ENCODE results near the gene HOXB2.
"Not testable (repeated sequence)": the region's sequence is repeated elsewhere in the genome, so short reads cannot be mapped to it uniquely, and the experiment has no call there.

HOXB2 gene

DNA sequence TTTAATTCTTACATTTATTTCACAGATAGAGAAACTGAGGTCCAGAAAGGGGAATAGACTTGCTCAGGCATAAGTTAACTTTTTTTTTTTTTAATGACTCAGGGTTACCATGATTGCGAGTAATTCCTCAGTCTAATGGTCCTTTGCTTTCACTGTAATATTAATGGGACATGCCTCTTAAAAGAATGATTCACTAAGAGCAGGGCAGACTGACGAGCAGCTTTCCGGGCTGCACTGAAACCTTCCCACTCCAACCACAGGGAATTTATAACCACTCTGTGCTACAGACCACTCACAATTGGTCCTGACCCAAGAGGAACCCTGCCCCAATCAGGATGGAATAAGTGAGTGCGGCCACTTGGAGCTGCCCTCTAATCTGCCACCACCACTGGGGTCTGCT is 5.7 kb downstream of the HOXB2 start:
- DNase-seq = no peak

DNA sequence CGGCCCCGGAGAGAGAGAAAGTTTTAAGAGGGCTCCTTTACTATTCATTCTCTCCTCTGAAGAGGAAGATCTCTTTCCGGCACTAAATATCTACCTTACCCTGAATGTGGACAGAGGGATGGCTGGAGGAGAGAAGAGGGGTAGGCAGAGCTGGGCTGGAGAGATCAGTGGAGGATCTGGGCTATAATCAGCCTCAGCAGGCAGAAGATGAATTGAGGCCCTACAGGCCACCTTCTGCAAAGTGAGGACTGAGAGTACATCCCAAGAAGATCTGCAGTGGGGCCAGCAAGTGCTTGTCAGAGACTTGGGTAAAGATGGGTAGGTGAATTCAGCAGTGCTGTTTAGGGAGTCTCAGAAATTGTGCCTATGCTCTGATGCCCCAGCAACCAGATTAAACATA is 7.6 kb downstream of the HOXB2 start:
- no peak for DNase-seq

DNA sequence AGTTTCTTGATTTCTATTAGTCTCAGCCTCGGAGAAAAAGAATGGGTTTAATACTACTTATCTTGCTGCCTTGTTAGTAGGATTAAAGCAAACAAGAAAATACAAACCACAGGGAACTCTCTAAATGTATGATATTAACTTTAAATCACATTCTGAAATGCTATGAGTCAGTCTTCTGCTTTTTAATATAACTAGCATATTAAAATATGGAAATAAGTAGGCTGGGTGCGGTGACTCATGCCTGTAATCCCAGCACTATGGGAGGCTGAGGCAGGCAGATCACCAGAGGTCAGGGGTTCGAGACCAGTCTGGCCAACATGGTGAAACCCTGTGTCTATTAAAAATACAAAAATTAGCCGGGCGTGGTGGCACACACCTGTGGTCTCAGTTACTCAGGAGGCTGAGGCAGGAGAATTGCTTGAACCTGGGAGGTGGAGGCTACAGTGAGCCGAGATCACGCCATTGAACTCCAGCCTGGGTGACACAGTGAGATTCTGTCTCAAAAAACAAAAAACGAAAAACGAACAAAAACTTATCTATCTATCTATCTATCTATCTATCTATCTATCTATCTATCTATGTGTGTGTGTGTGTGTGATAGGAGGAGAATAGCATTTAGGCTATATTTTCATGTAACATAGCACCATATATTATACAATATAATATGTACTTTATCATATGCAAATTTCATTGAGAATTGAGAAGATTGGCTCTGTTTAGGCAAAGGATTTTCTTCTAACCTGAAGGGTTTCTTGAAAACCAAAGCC is 8.9 kb downstream of the HOXB2 start:
- not testable (repeated sequence) for DNase-seq

DNA sequence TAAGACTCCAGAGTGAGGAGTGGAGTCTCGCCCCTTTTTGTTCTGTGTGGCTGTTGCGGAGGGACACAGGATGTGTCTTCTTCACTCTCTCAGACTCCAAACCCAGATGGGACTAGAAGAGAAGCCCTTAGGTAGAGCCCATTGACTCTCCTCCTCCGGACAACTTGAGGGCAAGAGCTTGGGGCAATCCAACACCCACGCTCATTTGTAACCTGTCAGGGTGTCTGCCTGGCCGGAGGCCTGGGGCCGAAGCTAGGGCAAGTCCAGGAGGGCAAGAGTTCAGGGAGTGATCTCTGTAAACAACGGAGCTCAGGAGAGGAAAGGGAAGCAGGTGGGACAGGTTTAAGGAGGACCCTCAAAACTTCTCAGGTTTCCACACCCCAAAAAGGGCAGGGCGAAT is 12.6 kb downstream of the HOXB2 start:
- DNase-seq = no peak

DNA sequence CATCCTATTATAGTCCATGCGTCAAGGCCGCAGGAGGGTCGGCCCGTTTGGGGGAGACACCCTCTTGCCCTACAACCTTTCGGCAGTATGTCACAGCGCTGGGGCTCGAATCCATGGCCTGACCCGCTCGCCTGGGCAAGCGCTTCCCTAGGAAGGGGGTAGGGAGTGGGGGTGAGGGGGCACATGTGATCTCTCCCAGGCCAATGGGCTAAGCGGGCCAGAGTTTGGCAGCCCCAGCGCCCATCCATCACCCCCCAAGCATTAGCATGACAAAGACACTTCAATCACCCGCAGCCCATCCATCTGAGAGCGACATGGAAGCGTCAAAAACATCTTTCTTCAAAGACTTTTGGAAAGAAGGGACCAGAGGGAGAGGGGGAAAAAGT is 14.0 kb downstream of the HOXB2 start, which contains the start of gene HOXB1:
HOXB1 (minus strand) TSS at position 125 of the 386 bp plus-strand sequence; CDS start at position 18, 107 bp downstream.
- no peak for DNase-seq

DNA sequence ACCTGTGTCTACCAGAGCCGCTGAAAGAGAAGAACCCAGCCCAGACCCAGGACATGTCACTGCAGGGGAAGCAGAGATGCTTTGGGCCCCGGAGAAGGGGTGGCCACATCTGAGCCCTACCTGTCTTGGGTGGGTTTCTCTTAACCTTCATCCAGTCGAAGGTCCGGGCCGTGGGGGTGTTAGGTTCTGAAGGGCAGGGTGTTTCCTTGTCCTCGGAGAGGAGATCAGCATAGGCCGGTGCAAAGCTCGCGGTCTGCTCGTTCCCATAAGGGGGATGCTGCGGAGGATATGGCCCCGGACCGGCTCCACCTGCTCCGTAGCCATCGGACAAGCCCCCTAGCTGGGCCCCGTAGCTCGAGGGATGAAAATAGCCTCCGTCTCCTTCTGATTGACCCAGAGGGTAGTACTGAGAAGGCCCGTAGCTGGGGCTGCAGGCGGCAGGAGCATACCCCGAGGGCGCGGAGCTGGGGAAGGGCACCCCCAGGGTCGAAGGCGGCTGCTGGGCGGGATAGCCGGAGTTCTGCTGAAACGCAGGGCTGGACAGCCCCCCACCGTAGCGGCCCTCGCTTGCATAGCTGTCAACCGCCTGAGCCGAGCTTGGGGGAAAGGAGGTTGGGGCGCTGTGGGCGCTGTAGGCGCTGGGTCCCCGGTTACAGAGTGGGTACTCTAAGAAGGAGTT is 14.6 kb downstream of the HOXB2 start:
- DNase-seq = no peak

DNA sequence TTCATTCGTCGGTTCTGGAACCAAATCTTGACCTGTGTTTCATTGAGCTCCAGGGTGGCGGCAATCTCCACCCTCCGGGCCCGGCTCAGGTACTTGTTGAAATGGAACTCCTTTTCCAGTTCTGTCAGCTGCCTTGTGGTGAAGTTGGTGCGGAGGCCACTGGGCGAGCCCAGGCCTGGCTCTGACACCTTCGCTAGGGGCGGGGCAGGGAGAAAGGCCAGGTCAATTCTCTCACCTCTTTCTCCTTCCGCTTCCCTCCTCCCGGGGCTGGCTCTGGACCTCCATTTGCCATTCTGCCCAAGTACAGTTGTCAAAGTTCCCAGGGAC is 15.3 kb downstream of the HOXB2 start:
- no peak for DNase-seq

DNA sequence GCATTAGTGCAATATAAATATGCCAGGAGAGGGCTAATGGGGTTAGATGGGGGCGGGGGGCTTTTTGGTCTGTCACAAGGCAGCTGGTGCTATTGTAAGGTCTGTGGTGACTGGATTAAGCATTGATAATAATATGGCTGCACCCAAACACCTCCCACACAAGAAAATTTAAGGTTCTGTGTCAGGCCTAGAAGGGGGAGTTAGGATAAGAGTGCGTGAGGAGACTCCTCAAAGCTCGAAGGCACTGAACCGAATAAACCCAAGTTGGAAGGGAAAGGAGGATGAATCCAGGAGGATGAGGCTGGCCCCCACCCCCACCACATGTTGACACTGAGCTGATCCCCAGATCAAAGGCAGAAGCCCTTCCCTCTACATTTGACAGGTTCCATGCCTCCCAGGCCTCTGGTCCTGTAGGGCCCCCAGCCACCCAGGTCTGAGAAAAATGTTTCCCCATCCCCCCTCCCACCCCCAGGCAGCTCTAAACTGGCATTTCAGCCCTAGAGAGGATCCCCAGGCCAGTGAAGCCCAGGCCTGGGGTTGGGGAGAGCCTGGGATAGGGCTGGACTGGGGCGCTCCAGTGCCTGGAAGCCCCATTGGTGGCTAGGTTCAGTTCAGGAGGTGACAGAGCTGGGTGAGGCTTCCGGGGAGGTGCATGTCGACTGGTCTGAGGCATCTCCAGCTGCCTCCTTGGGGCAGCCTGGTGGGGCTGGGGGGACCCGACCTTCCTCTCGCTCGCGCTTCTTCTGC is 15.8 kb downstream of the HOXB2 start:
- DNase-seq = no peak

DNA sequence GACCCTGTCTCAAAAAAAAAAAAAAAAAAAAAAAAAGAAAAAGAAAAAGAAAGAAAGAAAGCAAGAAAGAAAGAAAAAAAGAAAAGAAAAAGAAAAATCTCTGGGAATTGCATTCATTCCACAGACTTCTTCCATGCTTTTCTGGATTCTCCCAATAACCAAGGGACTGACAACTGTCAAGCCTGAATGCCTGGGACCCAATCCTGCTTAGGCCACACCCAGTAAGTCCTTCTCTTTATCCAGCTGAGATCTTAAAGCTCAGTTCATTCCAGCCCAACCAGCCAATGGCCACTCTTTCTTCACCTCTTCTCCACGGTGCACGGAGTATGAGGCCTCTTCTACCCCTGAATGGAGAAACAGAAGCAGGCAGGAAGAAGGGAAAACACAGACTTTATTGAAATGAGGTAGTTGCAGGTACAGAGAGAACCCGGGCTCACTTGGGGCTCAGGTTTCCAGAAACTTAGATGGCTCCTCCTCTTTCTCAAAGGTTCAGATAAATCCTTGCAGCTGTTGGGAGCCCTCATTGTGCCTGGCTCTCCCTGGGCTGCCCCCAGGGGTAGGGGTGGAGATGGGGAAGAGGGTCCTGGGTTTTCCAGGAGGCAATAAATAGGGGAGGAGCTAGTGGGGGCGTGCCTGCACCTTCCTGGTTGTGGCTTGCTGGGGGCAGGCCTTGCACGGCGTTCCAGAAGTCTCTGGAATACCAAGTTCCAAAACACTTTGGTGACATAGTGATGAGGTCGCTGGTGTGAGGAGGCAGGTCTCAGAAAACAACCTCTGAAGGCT is 16.6 kb downstream of the HOXB2 start:
- DNase-seq = no peak

DNA sequence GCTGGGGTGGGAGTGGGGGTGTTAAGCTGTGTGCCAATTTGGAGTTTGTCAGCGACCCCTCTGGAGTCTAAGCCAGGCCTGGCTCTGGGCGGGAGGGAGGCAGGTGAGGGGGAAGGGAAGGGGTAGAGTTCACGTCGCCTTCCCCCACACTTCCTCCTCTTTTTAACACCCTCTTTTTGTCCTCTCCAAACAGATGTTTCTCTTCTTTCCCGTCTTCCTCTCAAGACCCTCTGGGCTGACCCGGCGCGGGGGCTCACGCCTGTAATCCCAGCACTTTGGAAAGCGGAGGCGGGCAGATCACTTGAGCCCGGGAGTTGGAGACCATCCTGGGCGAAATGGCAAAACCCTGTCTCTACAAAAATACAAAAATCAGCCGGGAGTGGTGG is 17.4 kb downstream of the HOXB2 start:
- DNase-seq = no peak

DNA sequence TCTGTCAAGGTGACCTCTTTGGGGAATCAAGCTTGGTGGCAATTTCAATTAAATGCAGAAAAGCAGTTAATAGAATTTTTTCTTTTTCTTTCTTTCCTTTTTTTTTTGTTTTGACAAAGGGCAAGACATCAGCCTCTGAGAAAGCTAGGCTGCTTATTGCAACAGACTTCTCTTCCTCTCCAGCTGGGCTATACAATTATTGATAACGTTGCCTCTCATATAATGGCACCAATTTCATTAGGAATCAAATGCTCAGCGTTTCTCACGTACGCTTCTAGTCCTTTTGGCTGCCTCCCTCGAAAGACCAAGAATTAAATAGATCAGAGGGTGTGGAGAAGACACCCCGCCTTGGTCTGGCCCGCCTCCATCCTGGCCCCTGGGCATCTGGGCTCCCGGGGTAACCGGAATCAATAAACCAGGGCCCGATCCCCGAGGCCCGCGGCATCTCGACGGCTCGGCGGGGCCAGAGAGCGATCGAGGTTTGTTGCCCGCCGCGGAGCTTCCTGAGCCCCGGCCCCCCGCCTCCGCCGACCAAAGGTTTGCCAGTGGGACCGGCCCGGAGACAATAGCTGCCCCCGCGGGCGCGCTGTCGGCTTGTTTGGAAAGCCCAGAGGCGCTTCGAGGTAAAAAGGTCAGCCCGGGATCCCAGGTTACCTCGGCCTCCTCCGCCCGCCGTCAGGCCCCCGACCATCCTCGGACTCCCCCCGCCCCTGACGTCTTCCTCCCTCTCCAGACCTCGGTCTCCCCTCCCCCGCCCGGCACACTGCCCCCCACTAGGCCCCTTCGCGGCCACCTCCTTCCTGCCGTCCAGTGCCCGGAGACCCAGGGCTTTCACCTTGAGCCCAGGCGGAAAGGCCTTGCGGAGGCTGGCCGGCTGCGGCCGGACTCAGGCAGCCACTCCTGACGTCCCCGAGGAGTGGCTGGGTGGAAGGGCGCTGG is 18.0 kb downstream of the HOXB2 start:
- no peak for DNase-seq

DNA sequence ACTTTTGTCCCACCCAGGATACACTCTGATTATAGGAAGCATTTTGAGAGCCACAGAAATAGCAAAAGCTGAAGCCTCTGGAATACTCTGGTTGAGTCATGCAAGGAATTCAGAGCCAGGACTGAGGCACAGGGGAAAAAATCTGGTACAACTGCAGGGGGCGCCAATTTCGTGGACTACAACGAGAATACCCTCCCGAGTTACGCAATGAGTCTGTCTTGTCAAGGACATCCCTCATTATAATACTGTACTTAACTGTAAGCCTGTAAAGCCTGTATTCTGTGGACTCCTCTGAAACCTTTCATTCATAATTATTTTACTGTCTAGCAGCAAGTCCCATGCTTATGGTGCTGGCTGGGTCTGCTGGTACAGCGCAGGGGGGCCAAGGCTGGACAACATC is 21.9 kb downstream of the HOXB2 start:
- no peak for DNase-seq

DNA sequence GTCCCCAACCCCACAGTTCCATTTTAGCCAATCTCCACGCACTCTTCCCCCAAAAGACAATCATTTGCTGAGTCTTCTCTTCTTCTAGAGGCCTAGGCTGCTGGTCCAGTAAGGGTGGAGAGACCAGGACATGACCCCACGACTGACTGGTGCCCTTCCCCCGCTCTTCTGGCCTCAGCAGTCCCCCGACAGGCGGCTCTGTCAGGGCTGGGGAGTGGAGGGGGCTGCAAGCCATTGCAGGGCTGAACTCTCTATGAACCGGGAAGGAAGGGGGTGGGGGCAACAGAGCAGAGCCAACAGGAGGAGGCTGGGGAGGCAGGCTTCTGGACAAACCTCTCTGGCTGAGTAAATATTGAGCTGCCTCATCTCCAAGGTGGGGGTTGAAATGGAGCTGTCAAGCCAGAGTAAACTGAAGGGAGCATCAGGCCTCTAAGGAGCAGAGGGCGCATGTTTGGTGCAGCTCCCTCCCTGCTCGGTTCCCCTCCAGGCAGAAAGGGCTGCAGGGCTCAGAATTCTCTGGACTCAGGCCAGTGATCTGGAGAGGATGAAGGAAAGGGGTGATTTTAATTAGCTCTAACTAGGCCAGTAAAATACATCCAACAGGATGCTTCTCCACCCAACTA is 22.8 kb downstream of the HOXB2 start:
- no peak for DNase-seq

DNA sequence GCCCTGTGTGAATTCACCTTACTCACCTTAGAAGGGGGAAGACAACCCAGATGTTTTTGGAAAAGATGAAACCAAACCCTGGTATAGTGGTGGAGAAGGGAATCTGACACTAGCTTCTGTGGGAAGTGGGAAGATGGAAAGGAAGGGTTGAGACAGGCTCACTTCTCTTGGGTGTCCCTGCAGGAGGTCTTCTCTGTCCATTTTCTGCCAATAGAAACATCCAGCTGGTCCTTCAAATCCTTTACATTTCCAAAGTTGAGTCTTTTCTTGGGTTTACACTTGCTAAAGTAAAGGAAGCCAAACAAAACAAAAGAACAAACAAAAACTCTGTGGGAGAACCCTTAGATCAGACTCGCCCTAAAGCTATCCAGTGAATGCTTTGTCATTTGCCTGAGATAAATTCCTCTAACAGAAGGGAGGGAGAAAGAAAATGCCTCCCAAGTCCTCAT is 24.3 kb downstream of the HOXB2 start:
- DNase-seq = no peak

DNA sequence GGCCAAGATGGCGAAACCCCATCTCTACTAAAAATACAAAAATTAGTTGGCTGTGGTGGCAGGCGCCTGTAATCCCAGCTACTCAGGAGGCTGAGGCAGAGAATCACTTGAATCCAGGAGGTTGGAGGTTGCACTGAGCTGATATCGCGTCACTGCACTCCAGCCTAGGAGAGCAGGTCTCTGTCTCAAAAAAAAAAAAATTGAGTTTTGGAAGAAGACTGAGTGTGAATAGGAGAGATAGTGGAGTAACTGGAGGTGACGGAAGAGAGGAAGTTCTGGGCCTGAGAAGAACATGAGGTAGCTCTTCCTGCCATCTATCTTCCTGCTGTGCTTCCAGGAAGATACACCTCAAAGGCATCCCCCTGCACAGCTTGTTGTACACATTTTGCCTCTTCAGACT is 25.5 kb downstream of the HOXB2 start:
- DNase-seq = no peak

DNA sequence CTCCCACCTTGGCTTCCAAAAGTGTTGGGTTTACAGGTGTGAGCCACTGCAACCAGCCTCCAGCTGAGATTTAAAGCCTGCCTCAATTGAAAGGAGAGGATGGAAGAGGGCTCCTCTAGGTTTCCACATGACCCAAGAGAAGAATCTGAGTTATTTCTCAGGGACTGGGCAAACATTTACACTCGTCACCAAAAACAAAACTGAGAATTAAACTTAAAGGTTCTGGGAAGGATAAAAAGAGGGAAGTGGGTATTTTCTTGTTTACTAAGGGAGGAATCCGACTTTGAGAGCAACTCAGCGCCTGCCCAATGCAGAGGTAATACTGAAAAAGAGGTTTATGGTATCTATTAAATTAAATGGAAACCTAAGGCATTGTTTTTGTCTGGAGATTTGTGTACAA is 27.4 kb downstream of the HOXB2 start:
- no peak for DNase-seq

DNA sequence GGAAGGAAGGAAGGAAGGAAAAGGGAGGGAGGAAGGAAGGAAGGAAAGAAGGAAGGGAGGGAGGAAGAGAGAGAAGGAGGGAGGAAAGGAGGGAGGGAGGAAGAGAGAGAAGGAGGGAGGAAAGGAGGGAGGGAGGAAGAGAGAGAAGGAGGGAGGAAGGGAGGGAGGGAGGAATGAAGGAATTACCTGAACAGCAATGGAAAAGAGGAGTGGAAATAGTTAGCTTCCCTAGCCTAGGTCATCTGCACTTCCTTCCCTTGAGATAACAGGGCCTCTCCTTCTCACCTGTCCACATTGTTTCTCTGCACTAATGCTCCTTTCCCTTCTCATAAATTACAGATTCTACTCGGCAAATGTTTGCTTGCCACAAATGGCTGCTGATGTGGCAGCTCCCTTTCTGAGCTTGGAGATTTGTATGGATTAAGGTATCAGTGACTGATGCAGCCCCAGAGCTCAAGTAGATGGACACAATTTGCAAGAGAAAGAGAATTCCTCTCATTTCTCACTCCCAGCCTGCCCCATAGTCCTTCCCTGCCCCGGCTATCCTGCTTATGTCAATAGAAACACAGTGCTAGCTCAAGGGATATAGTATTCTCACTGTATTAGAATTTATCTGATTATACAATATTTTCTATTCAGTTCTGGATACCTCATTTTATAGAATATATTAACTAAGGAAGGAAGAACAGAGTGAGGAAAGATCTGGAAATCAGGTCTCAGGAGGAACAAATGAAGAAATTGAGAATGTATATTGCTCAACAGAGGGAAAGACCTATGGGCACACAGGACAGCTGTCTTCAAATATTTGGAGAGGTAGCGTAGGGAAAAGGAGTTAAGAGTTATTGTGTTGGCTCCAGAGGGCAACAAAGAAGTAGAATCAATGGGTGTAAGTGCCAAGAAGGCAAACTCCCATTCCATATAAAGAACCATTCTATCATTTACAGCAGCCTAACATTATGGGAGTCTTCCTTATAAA is 28.7 kb downstream of the HOXB2 start:
- DNase-seq = no peak

DNA sequence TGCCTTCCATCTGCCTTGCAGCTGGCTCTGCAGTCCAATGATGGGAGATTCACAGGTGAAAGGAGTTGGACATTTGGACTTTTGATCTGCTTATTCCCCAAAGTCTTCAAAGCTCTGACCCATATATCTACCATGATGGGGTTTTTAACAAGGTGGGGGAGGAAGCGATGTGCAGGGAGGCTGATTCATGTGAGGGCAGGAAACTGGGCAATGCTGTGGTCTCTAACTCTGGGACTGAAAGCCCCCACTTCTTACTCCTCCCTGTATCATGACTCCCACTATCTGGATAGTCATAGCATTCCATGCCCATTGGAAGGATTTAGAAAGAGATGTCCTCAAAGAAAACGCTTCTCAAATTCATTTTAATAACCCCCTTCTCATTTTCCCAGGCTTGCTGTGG is 30.4 kb downstream of the HOXB2 start:
- DNase-seq = no peak

DNA sequence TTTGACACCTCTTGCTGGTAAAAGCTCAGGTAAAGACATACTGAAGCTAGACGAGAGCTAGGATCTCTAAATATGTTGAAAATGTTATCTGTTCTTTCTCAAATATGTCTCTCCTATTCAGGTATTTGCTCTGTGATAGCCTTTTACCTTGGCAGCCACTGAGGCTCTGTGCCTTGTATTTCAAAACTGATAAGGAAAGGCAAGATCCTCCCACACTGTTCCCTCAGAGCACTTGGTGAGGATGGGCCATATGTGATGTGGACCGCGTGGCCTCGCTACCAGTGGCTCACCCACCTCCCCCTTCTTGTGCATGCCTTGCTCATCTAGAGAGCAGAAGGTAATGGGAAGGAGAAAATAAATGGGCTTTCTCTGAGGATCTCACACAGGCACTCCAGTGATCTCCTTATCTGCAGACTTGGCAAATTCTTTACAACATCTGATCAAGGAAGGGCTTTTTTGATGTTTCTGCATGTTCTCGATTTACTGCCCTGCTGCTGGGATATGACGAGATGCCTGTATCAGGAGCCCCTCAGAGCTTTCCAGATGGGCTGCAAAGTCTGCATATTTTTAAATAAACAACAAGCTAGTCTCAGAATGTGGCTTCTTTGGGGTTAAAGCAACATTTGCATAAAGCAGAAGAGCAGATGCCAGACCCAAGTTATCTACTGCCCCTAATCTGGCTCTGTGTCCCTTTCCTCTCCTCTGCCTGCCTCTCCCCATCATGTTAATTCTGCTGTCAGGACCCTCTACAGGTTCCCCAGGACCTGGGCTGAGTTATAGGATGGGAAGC is 31.0 kb downstream of the HOXB2 start:
- no peak for DNase-seq

All from GOT3 (cell line).